BE2C (cell line): ENCODE data around the gene SMIM20.

Experiments
- DNase-seq: peaks from one replicate; pipeline ENCODE4 v3.0.0-alpha.2; 2020
- H3K27me3 ChIP-seq: fragments of 250-450 bp; sonication (Bioruptor Pico); 2 replicates; pipeline ENCODE4 v1.5.1; 2020; ENCODE audit warnings: mild to moderate bottlenecking
- H3K36me3 ChIP-seq: fragments of 250-450 bp; sonication (Bioruptor Pico); 2 replicates; pipeline ENCODE4 v1.5.1; 2020; ENCODE audit warnings: mild to moderate bottlenecking
- H3K4me1 ChIP-seq: fragments of 250-450 bp; sonication (Bioruptor Pico); 2 replicates; pipeline ENCODE4 v1.5.1; 2020
- H3K4me3 ChIP-seq: 2 replicates; pipeline ENCODE4 v1.5.1; 2011; ENCODE audit warnings: low read depth, low read length
- H3K9me3 ChIP-seq: fragments of 250-450 bp; sonication (Bioruptor Pico); 2 replicates; pipeline ENCODE4 v1.5.1; 2020
- CTCF ChIP-seq: IDR thresholded peaks from 2 replicates; pipeline ENCODE4 v1.5.1; 2012; ENCODE audit warnings: mild to moderate bottlenecking, low read depth, low read length

The SMIM20 gene

DNA sequence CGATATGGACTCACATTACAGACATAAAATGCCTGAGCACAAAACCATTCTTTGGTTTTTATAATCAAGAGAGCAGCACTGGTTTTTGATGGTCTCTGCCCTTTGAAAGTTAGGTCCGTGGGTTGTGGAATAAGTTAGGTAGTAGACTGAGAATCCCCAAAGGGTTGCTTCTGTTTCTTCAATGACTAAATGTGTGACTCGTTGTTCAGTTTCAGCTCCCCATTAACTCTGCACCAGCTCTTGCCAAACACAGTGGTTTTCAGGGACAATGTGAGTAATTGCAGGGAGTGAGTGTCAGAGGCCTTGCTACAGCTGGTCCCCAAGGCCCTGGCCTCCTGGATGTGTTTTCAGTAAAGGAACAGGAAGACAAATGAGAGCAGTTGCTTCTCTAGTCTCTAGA is 24.8 kb downstream of the SMIM20 start:
- Histone ChIP-seq H3K27me3 (no peaks in the 10 kb centered on the region), H3K36me3 (no peaks in the 10 kb centered on the region), H3K4me1 (no peaks in the 10 kb centered on the region), H3K4me3 (no peak overlapping the region), H3K9me3 (no peaks in the 10 kb centered on the region; the same call in 1 of the 2 replicates)
- TF ChIP-seq CTCF: no peak
- no peak for DNase-seq

DNA sequence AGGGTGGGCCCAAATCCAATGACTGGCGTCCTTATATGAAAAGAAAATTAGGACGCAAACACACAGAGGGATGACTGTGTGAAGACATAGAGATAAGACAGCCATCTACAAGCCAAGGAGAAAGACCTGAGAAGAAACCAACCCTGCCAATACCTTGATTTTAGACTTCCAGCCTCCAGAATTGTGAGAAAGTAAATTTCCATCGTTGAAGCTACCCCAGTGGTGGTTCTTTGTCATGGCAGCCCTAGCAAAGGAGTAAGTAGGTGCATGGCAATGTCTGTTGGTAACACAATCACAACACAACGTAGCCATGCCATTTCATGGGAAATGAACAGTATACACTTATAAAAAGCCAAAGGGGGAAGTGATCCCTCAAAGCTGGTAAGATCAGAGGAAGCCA is 25.3 kb downstream of the SMIM20 start:
- H3K9me3 ChIP-seq: no peaks in the 10 kb centered on the region; the same call in 1 of the 2 replicates
- H3K4me3 ChIP-seq: no peak overlapping the region
- no peak for DNase-seq
- TF ChIP-seq CTCF: peak; percentile 24; the same call in 1 of the 2 replicates
- no peaks in the 10 kb centered on the region for H3K27me3 ChIP-seq
- no peaks in the 10 kb centered on the region for H3K36me3 ChIP-seq
- no peaks in the 10 kb centered on the region for H3K4me1 ChIP-seq

DNA sequence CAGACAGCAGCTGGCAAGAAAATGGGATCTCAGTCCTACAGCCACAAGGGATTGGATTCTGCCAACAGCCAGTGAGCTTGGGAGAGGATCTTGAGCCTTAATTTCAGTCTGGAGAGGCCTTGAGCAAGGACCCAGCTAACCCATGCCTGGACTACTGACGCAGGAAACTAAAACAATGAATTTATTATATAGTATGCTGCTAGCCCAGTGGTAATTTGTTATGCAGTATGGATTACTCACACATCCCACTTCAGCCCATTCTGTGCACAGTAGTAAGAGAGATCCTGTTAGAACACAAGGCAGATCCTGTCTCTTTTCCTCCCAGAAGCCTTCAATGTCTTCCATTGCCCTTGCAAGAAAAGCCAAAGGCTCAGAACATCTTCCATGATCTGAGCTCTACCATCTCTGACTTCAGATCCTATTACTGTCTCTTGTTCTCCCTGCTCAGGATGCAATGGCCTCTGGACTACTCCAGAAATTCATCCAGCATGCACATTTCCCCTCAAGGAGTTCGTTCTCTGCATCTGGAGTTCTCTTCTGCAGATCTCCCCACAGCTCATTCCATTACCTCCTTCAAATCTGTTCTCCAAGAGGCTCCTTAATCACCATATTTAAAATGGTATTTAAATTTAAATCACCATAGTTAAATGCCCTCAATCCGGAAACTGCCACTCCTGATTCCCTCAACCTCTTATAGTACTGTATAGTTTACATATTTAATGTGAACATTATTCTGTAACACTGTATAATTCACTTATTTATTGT is 27.6 kb downstream of the SMIM20 start:
- no peak for DNase-seq
- no peak overlapping the region for H3K4me3 ChIP-seq
- TF ChIP-seq CTCF: no peak
- H3K9me3 ChIP-seq: no peaks in the 10 kb centered on the region
- H3K36me3 ChIP-seq: no peaks in the 10 kb centered on the region
- H3K27me3 ChIP-seq: no peaks in the 10 kb centered on the region
- H3K4me1 ChIP-seq: no peaks in the 10 kb centered on the region

DNA sequence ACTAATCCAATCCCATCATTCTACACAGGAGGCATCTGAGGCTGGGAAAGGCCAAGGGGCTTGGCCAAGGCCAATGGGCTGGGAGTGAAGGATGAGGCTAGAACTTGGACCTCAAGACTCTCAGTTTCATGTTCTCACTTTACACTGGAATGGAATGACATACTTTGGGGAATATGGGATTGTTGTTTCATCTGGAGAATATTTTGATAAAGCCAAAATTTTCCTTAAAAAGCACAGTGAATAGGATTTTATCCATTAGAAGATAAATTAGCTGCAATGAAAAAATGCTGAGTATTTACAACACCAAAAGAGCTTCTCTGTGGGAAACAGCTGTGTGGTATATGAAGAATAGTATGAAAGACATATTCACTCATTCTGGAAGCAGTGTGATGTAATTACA is 29.3 kb downstream of the SMIM20 start:
- Histone ChIP-seq H3K36me3 (no peaks in the 10 kb centered on the region), H3K4me1 (no peaks in the 10 kb centered on the region), H3K4me3 (no peak overlapping the region), H3K9me3 (no peaks in the 10 kb centered on the region), H3K27me3 (no peaks in the 10 kb centered on the region)
- no peak for DNase-seq
- TF ChIP-seq CTCF: no peak

GRCh38 chr4:25943805-25944204 is 29.8 kb downstream of the SMIM20 start:
- Histone ChIP-seq H3K36me3 (no peaks in the 10 kb centered on the region), H3K27me3 (no peaks in the 10 kb centered on the region), H3K4me3 (no peak overlapping the region), H3K9me3 (no peaks in the 10 kb centered on the region), H3K4me1 (no peaks in the 10 kb centered on the region)
- no peak for DNase-seq
- TF ChIP-seq CTCF: no peak

DNA sequence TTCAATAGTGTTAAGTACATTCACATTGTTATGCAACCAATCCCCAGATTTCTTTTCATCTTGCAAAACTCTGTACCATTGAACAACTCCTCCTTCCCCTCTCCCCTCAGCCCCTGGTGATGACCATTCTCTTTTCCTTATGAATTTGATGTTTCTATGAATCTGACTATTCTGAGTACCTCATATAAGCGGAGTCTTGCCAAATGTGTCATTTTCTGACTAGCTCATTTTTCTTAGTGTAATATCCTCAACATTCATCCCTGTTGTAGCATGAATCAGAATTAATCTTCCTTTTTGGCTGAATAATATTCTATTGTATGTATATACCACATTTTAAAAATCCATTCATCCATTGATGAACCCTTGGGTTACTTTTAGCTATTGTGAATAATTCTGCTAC is 34.0 kb downstream of the SMIM20 start:
- DNase-seq: no peak
- Histone ChIP-seq H3K9me3 (no peaks in the 10 kb centered on the region), H3K4me3 (no peak overlapping the region), H3K36me3 (no peaks in the 10 kb centered on the region), H3K27me3 (no peaks in the 10 kb centered on the region), H3K4me1 (no peaks in the 10 kb centered on the region)
- TF ChIP-seq CTCF: no peak
